GM18511 (cell line): ENCODE data around the gene LDLRAD4.

Experiments used
- ATAC-seq: cut with Tn5 transposase; IDR thresholded peaks from one replicate; pipeline ENCODE4 v1.9.1; 2021; ENCODE audit warnings: mild to moderate bottlenecking, moderate library complexity; ENCODE audit not compliant: unreplicated experiment

The LDLRAD4 gene

DNA sequence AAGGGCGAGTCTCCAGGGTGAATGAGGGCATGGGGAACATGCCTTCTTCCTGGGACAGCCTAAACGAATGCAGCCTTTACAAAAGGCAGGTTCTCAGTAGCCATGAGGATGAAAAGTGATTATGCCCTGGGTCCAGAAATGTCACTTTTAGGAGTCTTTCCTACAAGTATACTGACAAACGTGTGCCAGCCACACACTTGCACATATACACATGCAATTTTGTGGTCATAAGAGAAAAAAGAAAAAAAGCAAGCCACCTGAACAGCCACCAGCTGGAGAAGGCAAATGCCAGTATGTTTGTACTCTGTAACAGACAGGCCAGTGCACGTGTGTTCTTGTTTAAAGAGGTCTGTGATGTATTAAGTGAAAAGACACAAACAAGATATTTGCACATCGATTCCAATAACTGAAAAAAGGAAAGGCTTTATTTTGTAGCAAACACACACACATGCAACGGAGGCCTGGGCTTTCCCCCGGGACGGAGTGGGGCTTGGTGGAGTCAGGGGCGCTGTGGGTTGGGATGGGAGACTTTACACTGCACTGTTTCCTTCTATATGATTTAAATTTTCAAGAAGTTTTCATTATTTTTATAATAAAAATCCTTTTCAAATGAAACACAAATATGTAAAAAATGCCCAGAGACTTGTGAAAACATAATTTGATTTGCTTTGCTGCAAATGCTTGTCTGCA, 399.4 kb downstream of the LDLRAD4 start:
- ATAC-seq, result no peak

DNA sequence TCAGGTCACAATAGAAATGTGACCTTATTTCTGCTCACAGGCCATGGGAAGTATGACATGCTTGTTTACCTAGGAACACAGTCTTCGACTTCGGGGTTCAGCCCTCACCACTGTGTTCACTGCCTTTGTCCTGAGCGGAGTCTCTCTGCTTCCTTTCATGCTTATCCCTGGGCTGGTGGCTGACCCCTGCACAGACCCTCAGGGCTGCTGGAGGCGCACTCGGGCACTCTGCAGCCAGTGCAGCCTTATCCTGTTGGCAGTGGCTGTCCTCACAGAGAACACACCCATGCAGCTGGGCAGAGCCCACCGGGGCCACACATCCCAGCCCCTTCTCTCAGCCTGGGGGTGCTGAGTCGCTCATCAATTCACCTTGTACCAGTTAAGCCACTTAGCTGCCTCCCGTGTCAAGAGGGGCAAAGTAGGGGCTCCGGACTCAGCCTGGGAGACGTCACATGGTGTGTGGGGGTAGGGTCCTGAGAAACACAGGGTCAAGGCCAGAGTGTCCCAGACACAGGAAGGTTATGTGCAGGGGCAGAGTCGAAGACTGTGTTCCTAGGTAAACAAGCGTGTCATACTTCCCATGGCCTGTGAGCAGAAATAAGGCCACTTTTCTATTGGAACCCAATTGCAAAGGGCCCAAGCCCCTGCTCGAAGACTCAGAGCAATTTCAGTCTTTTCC, 400.3 kb downstream of the LDLRAD4 start:
- no peak for ATAC-seq

DNA sequence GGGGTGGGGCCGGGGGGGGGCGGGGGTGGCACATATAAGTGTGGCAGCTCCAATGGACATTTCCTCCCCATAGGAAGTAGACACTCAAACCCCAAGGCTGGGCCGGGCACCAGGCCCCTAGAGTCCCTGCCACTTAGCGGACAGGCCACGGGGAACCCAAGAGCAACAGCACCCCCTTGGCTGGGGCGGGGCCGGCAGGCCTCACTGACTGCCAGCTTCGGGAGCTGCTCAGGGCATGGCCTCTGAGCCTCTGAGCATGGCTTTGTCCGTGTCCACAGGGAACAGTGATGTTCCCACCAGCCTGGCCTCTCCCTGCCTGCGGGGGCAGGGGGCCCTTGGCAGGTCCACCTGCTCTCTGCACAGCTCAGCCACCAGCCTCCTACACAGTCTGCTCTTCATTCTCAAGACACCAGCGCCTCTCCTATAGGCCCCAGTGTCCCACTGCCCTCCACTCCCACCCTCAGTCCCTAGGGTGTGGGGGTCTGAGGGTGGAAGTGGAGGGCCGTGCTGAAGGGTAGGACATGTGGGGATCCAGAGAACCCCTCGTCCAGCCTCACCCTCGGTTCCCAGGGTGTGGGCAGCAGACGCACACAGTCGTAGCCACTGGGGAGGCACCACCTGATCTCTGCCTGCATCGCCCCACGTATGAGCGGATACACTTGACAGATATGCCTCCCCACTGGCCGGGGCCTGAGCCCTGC, 401.1 kb downstream of the LDLRAD4 start:
- ATAC-seq, result no peak

DNA sequence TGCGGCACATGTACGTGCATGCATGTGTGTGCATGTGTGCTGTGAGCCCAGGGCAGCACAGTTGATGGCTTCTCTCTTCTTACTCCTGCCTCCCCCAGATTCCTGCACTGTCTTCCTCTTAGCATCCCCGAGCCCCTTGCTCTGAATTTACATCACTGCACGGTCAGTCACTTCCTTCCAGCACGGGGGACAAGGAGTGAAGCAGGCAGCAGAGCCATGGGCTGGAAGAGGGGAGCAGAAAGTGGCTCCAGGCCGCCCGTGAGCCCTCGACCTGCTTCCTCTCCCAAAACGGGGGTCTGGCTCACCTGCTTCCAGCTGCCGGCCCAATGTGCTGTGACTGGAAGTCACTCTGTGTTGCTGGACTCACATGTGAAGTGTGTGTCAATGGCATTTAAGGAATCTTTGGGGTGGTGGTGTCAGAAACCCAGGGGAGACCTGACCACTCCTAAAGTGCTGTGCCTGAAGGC, 401.7 kb downstream of the LDLRAD4 start:
- ATAC-seq, result no peak

DNA sequence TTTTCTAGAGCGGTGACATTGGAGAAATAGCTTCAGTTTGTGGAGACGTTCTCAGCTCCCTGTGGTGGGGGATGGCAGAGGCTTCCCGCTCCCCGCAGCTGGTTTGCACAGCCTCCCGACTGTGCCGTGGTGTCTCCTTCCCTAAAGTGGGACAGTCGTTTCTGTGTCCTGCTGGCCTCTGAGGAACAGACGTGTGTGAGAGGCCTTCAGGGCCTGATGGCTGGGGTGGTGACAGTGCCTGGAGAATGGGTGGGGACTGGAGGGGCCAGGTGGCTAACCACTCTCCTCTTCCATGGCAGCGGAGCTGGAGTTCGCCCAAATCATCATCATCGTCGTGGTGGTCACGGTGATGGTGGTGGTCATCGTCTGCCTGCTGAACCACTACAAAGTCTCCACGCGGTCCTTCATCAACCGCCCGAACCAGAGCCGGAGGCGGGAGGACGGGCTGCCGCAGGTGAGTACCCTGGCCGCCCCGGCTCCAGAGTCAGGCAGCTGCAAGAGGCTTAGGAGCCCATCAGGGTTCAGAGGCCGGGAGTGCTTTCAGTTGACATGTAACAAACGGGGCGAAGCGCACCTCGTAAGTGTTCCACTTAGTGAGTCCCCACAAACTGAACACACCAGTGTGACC, 402.4 kb downstream of the LDLRAD4 start:
- no peak for ATAC-seq

DNA sequence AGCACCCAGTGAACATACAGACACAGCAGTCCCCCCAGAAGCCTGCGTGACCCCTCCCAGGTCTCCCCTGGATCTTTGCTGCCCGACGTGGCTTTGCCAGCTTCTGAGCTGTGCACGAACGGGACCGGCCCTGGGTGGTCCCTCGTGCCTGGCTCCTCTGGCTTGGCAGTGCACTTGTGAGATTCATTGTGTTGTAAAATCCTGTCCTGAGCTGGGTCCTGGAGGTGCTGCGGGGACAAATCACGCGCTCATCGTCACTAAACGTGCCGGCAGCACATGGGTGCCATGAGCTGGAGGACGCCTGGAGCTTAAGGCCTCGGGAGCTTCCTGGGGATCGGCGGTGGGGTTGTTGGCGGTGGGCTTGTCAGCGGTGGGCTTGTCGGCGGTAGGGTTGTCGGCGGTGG, 402.9 kb downstream of the LDLRAD4 start:
- no peak for ATAC-seq

DNA sequence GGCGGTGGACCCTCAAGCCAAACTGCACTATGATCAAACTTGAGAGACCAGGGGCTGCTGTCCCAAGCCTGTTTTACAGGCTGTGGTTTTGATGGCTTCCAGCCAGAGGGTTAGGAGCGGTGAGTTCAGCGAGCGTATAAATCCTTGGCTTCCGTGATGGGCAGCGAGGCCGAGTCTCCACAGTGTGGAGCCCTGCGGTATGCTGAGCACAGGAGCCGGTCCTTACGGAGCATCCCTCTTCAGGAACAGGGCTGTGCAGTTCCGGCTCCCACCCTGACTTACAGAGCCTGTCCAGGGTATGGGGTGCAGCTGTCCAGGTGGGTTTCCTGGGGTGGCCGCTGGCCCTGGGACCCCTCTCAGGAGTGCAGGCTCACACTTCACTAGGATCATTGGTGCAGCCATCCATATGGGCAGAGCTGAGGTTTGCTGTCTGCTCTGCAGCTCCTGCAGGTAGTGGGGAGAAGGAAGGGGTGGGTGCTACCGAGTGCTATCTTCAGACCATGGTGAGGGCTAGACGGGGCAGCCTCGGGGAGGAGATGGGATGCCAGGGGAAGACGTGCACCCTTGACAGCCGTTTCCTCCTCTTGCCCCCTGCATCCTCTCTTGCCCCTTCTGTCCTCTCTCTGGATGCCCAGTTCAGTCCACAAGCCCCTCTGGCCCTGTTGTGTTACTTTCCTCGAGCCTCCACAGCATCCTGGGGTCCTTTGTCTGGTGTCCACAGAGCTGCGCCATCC, 403.5 kb downstream of the LDLRAD4 start:
- ATAC-seq, result no peak

DNA sequence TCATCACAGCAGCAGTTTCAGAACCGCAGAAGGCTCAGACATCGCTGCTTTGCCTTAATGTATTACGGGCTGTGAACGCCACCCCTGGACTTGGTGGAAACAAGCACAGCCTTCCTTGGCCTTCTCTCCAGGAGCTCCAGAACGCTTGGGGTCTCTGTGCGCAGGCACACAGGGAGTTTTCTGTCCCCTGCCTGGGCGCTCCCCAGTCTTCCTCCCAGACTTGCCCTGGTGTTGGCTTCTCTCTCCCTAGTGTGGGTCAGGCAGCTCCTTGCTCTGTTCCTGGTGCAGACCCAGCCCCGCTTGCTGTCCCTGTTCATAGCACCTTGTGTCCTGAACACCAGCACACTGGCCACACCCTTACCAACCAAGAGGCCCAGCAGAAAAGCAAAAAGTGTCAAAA, 404.2 kb downstream of the LDLRAD4 start:
- ATAC-seq, result no peak

DNA sequence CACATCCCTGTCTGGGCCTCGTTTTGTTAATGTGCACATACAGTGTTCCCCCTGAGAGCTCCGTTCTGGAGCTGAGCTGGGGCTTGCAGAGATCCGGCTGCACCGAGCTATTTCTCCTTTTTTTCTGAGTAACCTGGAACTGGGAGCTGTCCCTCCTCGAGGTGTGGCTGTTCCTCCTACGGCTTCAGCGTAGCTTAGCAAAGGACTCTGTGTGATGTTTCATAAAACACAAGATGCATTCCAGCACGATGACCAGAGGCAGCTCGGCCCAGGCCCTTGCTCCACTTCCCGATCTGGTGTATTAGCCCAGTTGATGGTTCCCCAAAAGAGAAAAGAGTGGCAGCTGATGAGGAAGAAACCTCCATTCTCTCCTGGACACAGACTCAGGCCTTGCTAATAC, 404.8 kb downstream of the LDLRAD4 start:
- ATAC-seq, result no peak

DNA sequence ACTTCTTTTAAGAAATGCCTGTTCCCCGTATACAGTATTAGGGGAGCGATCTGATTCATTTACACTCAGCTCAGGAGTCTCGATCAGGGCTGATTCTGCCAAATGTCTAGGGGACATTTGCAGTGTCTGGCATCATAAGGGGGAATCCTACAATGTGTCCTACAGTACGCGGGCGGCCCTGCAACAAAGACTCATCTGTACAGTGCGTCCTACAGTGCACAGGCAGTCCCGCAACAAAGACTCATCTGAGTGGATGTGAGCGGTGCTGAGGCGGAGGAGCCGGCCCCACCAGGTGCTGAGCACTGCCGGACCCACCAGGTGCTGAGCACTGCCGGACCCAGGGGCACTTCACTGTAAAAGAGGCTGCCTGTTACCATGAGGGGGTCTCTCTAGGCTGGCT, 405.3 kb downstream of the LDLRAD4 start:
- ATAC-seq, result no peak

DNA sequence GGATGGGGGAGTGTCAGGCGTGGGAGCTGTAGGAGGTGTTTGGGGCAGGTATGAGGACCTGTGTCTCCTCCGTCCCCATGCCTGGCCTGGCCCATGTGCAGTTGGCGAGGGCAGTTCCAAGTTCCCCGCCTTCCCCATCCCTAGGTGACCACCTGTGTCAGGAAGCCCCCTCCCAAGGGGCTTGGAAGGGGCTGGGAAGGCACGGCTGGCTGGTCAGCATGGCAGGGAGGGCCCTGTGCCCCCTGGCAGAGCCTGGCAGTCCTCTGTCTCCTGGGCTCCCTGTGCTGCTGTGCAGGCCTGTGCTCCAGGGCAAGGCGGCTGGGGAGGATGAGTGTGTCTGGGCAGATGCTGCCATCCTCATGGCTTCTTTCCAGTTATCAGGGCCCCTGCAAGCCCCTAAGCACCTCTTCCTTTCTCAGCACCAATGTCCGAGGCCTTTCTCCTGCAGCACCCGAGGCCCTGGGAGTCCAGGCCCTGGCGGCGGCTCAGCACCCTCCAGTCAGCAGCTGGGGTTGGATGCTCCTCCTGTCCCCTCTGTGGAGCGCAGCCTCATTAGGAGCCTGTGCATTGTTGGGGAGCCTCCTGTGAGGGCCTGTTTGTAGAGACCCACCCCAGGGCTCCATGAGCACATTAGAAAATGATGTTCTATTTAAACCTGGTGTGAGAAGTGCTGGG, 406.1 kb downstream of the LDLRAD4 start:
- ATAC-seq, result no peak

DNA sequence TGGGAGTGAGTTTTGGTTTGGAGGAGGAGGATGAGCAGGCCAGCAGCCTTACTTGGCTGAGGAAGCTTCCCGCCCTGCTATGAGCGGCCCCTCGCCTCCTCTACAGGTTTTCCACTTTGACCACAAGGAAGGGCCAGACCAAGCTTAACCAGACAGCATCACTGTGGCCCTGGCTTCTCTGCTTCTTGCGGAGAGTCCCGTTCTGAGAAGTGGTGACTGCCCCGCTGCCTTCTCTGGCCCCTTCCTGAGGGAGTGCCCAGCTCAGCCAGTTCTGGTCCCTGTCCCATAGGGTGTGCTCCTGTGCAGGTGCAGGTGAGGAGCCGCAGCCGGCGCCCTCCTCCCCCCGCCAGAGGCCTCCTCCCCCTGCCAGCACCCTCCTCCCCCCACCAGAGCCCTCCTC, 406.8 kb downstream of the LDLRAD4 start:
- ATAC-seq, result no peak

DNA sequence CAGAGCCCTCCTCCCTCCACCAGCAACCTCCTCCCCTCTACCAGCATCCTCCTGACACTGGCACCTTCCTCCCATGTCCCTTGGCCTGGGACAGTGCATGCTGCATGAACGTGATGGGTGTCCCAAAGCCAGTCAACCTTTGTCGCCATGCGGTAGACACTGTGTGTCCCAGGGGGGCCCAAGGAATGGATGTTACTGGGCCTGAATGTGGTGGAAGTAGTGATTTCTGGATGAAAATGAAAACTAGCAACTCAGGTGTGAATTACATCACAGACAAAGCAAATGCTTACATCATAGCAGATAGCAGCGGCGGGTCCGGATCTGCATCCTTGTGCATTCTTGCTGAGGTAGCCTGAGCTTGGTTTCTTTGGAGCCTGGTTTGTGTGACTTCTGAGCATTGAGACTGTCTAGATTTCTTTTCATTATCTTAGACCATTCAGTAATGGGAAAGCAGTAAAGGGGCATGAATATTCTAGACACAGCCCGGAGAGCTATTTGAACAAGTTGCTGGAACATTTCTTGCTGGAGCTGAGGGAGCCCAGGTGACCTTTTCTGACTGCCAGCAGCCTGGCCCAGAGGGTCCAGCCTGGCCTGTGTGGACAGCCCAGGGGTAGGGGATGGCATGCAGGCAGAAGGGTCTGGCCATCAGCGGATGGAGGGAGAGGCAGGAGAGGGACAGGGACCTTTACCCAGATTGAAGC, 407.4 kb downstream of the LDLRAD4 start:
- no peak for ATAC-seq

DNA sequence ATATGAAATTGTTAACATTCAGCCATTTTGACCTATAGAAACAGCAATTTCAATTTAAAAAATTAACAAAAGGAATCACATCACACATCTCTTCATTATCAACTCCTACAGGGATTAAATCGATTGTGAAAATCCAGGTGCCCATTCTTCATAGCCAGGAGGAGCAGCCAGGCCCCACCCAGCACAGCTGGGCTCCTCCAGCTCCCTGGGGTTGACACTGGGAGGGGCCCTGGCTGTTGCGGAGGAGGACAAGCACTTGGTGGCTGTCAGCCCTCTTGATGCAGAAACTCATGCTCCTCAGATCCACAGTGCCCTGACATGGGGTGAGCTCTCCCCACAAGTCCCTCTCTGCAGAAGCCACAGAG, 408.0 kb downstream of the LDLRAD4 start:
- no peak for ATAC-seq

DNA sequence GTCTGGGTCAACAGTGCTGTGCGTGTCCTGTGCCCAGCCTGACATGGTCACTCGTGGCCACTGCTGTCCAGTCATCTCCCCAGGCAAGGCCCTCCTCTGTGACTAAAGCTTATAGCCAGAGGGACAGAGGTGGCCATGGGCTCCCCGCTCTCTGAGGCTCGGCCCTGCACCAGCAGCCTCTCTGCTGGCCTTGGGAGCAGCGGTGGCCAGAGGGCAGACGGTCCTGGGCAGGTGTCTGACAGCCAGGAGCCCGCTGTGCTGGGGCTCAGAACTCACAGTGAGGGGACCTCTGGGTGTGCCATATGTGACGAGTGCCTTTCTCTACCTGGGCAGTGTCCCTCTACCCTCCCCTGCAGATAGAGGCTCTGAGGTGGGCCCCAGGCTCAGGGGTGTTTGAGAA, 409.1 kb downstream of the LDLRAD4 start:
- no peak for ATAC-seq

DNA sequence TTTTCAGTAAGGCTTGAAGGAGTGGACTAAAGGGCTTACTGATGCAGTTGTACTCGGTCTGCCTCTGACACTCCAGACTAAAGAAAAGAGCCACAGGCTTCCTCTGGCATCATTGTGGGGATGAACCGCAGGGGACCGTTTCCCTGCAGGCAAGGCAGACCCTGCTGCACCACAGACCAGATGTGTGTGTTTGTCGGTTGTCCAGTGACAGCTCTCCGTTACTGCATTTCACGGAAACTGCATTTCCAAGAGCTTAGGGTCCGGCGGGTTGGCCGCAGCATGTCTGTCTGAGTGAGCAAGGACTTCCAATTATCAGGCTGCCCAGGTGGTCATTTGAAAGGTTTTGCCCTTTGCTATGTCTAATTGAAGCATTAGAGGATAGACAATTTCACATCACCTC, 409.7 kb downstream of the LDLRAD4 start:
- ATAC-seq, result no peak

DNA sequence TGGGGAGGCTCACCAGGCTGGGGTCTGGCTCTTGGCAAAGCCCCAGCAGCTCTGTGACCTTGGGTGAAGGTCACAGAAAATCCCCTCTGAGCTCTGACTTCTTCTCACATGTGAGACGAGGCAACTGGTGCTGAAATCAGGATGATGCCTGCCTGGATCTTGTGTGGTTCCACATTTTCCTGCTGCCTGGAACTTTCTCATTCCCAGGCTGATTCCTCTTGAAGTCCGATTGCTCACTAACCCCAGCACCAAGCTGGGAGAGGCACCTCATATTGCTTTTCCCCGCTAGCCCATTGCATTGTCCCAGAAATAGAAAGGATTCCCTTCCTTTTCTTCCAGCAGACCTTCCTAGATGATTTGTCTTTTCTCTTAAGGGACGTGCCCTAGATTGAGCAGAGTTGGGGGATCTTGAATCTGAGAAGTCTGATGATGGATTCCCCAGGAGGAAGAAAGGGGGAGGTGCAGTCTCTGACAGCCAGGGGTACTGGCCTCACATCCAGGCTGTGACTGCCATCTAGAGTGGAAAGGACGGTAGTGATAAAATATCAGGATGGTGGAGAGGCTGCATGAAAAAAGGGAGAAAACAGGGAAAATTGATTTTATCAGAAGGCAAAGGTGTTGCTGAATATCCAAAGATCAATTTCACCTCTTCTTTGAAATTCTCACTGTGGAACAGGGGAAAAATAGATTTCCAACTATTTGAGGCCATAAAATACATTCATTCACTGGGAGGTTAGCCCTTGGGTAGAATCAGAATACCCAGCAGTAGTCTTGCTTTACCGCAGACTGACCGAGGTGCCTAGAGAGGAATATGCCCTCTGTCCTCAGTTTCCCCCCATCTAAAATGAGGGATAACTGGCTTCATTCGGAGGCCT, 411.5 kb downstream of the LDLRAD4 start:
- ATAC-seq, result peak; percentile 85

DNA sequence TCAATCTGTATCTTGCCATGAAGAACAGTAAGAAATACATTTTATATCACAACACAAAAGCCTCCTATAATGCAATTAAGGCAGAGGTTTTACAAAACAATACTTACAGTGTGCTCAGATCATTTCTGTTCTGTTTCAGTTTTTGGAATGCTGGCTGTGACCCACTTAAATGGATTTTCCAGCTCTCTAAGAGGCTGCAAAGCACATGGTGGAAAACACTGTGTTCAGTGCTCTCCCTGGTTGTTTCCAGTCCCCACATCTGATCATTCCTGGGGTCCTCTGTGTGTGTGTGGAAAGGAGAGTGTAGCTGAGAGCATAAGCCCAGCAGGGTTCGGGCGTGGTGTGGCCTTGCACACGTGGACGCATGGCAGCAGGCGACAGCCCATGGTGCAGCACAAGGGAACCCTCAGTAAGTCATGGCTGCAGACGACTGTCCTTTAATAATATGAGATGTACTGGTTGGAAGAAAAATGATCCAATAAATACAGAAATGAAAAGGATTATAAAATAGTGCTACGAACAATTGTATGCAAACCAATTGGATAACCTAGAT, 412.2 kb downstream of the LDLRAD4 start:
- no peak for ATAC-seq

DNA sequence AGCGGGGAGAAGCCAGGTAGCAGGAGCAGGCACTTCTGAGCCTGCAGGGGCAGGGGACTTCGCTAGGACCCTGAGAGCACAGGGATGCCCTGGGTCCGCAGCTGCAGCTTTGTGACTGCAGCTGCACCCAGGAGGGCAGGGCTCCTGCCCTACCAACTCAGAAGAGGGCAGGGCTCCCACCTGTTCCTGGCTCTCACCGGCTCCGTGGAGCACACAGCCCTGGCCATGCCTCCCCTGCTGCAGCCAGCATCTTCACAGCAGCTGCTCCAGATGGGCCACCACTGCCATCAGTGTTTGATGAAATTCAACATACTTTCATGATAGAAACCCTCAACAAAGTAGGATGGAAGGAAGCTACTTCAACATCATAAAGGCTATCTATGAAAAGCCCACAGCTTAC, 415.1 kb downstream of the LDLRAD4 start:
- ATAC-seq, result no peak
